RWPE2 (cell line): ENCODE measurements around the gene SAMD7.

Experiments used
- ATAC-seq: fragments of 200-7000 bp; cut with Tn5 transposase; 3 replicates; pipeline ENCODE4 v1.9.1; 2021; ENCODE audit warnings: low read depth
- DNase-seq: peaks from one replicate; pipeline ENCODE4 v3.0.0-alpha.2; 2020; ENCODE audit warnings: low spot score
- H3K27ac ChIP-seq: fragments of 450-650 bp; 2 replicates; pipeline ENCODE4 v1.5.1; 2017; ENCODE audit warnings: mild to moderate bottlenecking; ENCODE audit not compliant: poor library complexity, severe bottlenecking
- H3K27me3 ChIP-seq: fragments of 250-450 bp; sonication (Bioruptor Pico); 2 replicates; pipeline ENCODE4 v1.5.1; 2021; ENCODE audit warnings: mild to moderate bottlenecking, moderate library complexity; ENCODE audit not compliant: insufficient read depth, poor library complexity, severe bottlenecking
- H3K36me3 ChIP-seq: fragments of 250-450 bp; sonication (Bioruptor Pico); 2 replicates; pipeline ENCODE4 v1.5.1; 2020; ENCODE audit warnings: low read depth, mild to moderate bottlenecking, moderate library complexity
- H3K4me1 ChIP-seq: fragments of 250-450 bp; sonication (Bioruptor Pico); 2 replicates; pipeline ENCODE4 v1.5.1; 2021; ENCODE audit warnings: mild to moderate bottlenecking, moderate library complexity; ENCODE audit not compliant: insufficient read depth, poor library complexity, severe bottlenecking
- H3K4me3 ChIP-seq: fragments of 250-450 bp; sonication (Bioruptor Pico); 2 replicates; pipeline ENCODE4 v1.5.1; 2021; ENCODE audit warnings: mild to moderate bottlenecking, moderate library complexity; ENCODE audit not compliant: severe bottlenecking
- H3K9me3 ChIP-seq: fragments of 250-450 bp; sonication (Bioruptor Pico); 2 replicates; pipeline ENCODE4 v1.5.1; 2021; ENCODE audit warnings: mild to moderate bottlenecking, moderate library complexity; ENCODE audit not compliant: severe bottlenecking
- TF ChIP-seq, protein P1 (sequence below): fragments of 450-650 bp; IDR thresholded peaks from one replicate; pipeline ENCODE4 v1.5.1; 2017; ENCODE audit warnings: mild to moderate bottlenecking, moderate library complexity; ENCODE audit not compliant: poor library complexity, severe bottlenecking

Gene SAMD7

DNA sequence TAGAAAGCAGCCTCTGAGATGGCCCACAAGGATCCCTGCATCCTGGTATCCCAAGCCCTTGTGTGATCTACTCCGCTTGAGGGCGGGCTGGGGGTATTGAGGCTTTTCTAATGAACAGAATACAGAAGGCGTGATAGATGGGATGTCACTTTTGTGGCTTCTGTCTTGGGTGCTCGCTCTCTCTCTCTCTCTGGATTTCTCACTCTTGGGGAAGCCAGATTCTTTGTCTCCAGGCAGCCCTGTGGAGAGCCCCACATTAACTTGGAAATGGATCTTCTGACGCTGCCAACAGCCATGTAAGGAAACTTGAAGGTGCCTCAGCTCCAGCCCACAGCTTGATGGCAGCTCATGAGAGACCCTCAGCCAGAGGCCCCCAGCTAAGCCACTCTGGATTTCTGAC lies 28.4 kb downstream of the SAMD7 start:
- no peaks in the 10 kb centered on the region for H3K4me1 ChIP-seq

DNA sequence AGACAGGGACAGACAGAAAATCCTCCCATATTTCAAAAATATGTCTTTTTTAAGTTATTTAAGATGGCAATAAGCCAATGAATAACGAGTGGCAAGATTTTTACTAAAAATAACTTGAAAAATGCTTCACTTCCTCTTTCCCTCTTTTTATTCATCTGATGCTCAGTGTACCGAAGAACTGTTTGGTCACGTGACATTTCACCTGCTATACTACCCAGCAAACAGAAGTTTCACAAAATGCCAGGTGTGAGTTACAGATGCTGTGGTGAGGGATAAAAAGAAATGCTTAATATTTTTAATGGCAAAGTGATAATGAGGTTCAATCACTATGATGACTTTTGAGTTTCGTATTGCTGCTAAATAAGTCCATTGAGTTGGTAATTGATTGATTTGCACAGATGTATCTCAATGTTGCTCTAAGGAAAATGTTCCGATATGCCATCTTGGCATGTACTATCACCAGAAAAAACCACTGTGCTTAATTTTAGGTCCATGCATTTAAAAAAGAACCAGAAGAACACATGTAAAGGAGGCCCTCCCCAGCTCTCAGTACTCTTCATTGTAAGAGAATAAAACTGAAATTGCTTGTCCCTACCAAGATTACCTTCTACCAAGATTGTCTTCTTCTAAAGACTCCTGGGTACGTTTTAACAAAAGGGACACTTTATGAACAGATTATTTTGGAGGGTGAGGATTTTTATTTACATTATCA lies 29.3 kb downstream of the SAMD7 start:
- TF ChIP-seq, protein P1, sequence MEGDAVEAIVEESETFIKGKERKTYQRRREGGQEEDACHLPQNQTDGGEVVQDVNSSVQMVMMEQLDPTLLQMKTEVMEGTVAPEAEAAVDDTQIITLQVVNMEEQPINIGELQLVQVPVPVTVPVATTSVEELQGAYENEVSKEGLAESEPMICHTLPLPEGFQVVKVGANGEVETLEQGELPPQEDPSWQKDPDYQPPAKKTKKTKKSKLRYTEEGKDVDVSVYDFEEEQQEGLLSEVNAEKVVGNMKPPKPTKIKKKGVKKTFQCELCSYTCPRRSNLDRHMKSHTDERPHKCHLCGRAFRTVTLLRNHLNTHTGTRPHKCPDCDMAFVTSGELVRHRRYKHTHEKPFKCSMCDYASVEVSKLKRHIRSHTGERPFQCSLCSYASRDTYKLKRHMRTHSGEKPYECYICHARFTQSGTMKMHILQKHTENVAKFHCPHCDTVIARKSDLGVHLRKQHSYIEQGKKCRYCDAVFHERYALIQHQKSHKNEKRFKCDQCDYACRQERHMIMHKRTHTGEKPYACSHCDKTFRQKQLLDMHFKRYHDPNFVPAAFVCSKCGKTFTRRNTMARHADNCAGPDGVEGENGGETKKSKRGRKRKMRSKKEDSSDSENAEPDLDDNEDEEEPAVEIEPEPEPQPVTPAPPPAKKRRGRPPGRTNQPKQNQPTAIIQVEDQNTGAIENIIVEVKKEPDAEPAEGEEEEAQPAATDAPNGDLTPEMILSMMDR: no peak
- Histone ChIP-seq H3K9me3 (no peaks in the 10 kb centered on the region), H3K27ac (no peak overlapping the region), H3K36me3 (no peaks in the 10 kb centered on the region), H3K4me1 (no peaks in the 10 kb centered on the region), H3K4me3 (no peak overlapping the region), H3K27me3 (no peaks in the 10 kb centered on the region)
- ATAC-seq: no peak
- no peak for DNase-seq

More for the DNA sequence above, 28.4 kb downstream of the SAMD7 start:
- no peak for DNase-seq
- no peak for ATAC-seq
- TF ChIP-seq, protein P1: no peak
- H3K27ac ChIP-seq: no peak overlapping the region
- H3K27me3 ChIP-seq: no peaks in the 10 kb centered on the region
- no peak overlapping the region for H3K4me3 ChIP-seq
- H3K36me3 ChIP-seq: no peaks in the 10 kb centered on the region
- no peaks in the 10 kb centered on the region for H3K9me3 ChIP-seq

DNA sequence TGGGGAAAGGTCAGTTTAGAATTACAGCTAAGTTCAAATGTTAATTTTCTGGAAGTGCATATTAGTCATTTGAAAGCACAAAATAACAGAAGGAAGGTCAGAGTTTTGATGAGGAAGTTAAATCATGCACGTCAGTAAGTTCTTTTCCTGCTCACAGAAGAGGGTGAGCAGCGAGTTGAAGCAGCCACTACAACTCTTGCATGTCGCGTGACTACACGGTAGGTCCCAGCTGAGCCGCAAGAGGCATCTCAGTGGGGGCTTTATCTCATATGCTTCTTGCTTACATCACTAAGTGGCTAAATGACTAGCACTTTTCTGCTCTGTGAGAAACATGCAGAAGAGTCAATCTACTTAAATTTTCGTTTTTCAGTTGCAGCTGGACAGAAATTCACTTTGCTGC lies 33.9 kb downstream of the SAMD7 start:
- TF ChIP-seq, protein P1: no peak
- no peaks in the 10 kb centered on the region for H3K9me3 ChIP-seq
- no peak overlapping the region for H3K4me3 ChIP-seq
- H3K4me1 ChIP-seq: no peaks in the 10 kb centered on the region
- no peaks in the 10 kb centered on the region for H3K36me3 ChIP-seq
- no peak overlapping the region for H3K27ac ChIP-seq
- no peak for DNase-seq
- ATAC-seq: no peak
- H3K27me3 ChIP-seq: no peaks in the 10 kb centered on the region

DNA sequence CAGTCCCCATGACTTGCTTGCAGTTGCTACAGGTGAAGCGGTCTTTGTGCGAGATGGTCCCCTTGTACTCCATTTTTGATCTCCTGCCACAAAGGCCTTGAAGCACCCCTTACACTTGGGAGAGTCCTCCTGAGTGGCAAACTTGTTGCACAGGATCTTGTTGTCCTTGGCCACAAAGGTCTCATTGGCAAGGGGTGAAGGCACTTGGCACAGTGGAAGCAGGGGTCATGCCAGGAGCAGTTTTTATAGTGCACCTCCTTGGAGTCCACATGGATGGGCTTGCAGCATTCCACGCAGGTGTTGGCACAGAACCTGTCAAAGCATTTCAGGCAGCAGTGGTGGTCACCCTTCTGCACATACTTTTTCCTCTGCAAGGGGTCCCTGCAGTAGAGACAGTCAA lies 35.0 kb downstream of the SAMD7 start:
- no peak overlapping the region for H3K4me3 ChIP-seq
- no peaks in the 10 kb centered on the region for H3K4me1 ChIP-seq
- H3K27me3 ChIP-seq: no peaks in the 10 kb centered on the region
- no peaks in the 10 kb centered on the region for H3K9me3 ChIP-seq
- H3K36me3 ChIP-seq: no peaks in the 10 kb centered on the region
- H3K27ac ChIP-seq: no peak overlapping the region
- DNase-seq: no peak
- TF ChIP-seq, protein P1: no peak
- ATAC-seq: no peak
